Measurements from ENCODE around the gene NCK1.
"Not testable (repeated sequence)": the region's sequence is repeated elsewhere in the genome, so short reads cannot be mapped to it uniquely, and the experiment has no call there.

NCK1 gene

DNA sequence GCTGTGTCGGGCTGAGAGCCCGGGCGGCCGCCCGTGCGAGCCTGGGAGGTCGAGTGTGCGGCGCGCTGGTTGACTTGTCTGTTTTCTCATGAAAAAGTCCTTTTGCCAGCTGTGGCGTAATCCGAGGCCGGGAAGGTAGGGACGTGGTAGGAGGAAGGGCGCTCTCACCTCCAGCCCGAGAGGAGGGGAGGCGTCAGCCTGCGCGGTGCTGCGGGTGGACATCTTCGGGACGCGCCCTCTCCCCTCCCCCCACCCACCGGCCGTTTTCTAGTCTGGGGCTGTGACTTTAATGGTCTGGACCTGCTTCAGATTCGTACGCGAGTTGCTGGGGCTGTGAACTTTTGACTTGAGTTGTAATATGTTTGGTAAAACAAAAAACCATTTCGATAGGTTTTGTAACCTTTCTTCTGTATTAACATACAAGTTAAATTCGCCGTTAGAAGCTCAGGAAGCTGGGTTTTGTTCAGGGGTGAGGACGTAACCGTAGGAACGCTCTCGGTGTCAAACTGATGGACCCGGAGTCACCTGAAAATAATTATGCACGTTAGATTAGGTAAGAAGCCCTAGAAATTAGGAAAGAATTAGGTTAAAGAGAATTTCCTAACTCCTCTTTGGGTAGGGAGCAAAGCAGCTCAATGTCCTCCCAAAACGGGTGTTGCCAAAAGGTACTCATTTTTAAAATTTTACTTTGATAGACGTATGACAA, 762 bp downstream of the NCK1 start:
- TF ChIP-seq CTCF (IDR thresholded peaks at IDR 0.05; ENCODE audit: extremely low read depth, missing control alignments) = no peak
- peak; percentile 52 for DNase-seq (ENCODE audit: low spot score)

DNA sequence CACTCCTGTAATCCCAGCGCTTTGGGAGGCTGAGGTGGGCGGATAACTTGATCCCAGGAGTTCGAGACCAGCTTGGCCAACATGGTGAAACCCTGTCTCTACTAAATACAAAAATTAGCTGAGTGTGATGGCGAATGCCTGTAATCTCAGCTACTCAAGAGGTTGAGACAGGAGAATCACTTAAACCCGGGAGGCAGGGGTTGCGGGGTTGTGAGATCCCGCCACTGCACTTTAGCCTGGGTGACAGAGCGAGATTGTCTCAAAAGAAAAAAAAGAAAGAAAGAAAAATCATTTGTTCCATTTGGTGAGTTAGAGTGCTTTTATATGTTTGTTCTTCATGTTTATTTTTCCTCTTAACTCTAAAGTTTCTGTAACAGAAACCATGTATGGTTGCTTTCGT, 7.3 kb downstream of the NCK1 start:
- no peak for TF ChIP-seq CTCF (IDR thresholded peaks at IDR 0.05; ENCODE audit: extremely low read depth, missing control alignments)
- DNase-seq (ENCODE audit: low spot score) = no peak

DNA sequence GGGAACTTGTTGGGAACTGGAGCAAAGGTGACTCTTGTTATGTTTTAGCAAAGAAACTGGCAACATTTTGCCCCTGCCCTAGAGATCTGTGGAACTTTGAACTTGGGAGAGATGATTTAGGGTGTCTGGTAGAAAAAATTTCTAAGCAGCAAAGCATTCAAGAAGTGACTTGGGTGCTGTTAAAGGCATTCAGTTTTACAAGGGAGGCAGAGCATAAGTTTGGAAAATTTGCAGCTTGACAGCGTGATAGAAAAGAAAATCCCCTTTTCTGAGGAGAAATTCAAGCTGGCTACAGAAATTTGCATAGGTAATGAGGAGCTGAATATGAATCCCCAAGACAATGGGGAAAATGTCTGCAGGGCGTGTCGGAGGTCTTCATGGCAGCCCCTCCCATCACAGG, 10.2 kb downstream of the NCK1 start:
- not testable (repeated sequence) for DNase-seq (ENCODE audit: low spot score)

DNA sequence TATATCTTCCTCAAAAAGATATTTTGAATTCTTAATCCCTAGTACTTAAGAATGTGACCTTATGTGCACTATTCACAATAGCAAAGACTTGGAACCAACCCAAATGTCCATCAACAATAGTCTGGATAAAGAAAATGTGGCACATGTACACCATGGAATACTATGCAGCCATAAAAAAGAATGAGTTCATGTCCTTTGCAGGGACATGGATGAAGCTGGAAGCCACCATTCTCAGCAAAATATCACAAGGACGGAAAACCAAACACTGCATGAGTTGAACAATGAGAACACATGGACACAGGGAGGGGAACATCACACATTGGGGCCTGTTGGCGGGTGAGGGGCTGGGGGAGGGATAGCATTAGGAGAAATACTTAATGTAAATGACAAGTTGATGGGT, 17.5 kb downstream of the NCK1 start:
- not testable (repeated sequence) for DNase-seq (ENCODE audit: low spot score)

- TF ChIP-seq CTCF (IDR thresholded peaks at IDR 0.05; ENCODE audit: extremely low read depth, missing control alignments) = no peak
- no peak for DNase-seq (ENCODE audit: low spot score)
These were observed 20.6 kb downstream of the NCK1 start for GRCh38 chr3:136882571-136882970.

GRCh38 chr3:136883967-136884720, 22.1 kb downstream of the NCK1 start:
- TF ChIP-seq CTCF (IDR thresholded peaks at IDR 0.05; ENCODE audit: extremely low read depth, missing control alignments) = no peak
- DNase-seq (ENCODE audit: low spot score) = peak; percentile 16

GRCh38 chr3:136885357-136886213, 23.6 kb downstream of the NCK1 start:
- peak; percentile 38 for DNase-seq (ENCODE audit: low spot score)
- no peak for TF ChIP-seq CTCF (IDR thresholded peaks at IDR 0.05; ENCODE audit: extremely low read depth, missing control alignments)

GRCh38 chr3:136889947-136890346, 27.9 kb downstream of the NCK1 start:
- no peak for DNase-seq (ENCODE audit: low spot score)
- TF ChIP-seq CTCF (IDR thresholded peaks at IDR 0.05; ENCODE audit: extremely low read depth, missing control alignments) = no peak

All from GM20000 (cell line).